ENCODE data around the gene KLF16.

The KLF16 gene

GRCh38 chr19:1855040-1855827 lies 8.1 kb downstream of the KLF16 start:
- DNase-seq (ENCODE audit: low read depth in 2 of 2): peak; percentile 72 to 85

- no peak for DNase-seq (ENCODE audit: low read depth in 2 of 2)
Measured at GRCh38 chr19:1854542-1855039, 8.8 kb downstream of the KLF16 start.

GRCh38 chr19:1854039-1854541 lies 9.3 kb downstream of the KLF16 start:
- DNase-seq (ENCODE audit: low read depth in 2 of 2): no peak

GRCh38 chr19:1853295-1854038 lies 9.9 kb downstream of the KLF16 start:
- peak; percentile 72 to 86 for DNase-seq (ENCODE audit: low read depth in 2 of 2)

- DNase-seq (ENCODE audit: low read depth in 2 of 2): no peak
Measured at GRCh38 chr19:1852581-1853128, 10.7 kb downstream of the KLF16 start.

GRCh38 chr19:1851654-1852580 lies 11.5 kb downstream of the KLF16 start:
- no peak for DNase-seq (ENCODE audit: low read depth in 2 of 2)

- DNase-seq (ENCODE audit: low read depth in 2 of 2): no peak
Measured at GRCh38 chr19:1850809-1851653, 12.3 kb downstream of the KLF16 start.

- no peak for DNase-seq (ENCODE audit: low read depth in 2 of 2)
Measured at GRCh38 chr19:1849886-1850398, 13.4 kb downstream of the KLF16 start.

GRCh38 chr19:1849132-1849474 lies 14.3 kb downstream of the KLF16 start:
- no peak for DNase-seq (ENCODE audit: low read depth in 2 of 2)

GRCh38 chr19:1848399-1849131 lies 14.8 kb downstream of the KLF16 start, which contains the start of gene REXO1:
REXO1 (minus strand) TSS chr19:1848483; CDS start chr19:1848358, 125 bp downstream.
- peak; percentile 93 to 96 for DNase-seq (ENCODE audit: low read depth in 2 of 2)

- DNase-seq (ENCODE audit: low read depth in 2 of 2): no peak
Measured at GRCh38 chr19:1847684-1848398, 15.5 kb downstream of the KLF16 start.

- no peak for DNase-seq (ENCODE audit: low read depth in 2 of 2)
Measured at GRCh38 chr19:1847348-1847683, 16.1 kb downstream of the KLF16 start.

- no peak for DNase-seq (ENCODE audit: low read depth in 2 of 2)
Measured at GRCh38 chr19:1846517-1847204, 16.7 kb downstream of the KLF16 start.

- DNase-seq (ENCODE audit: low read depth in 2 of 2): no peak
Measured at GRCh38 chr19:1845642-1846041, 17.7 kb downstream of the KLF16 start.

GRCh38 chr19:1845125-1845515 lies 18.3 kb downstream of the KLF16 start:
- no peak for DNase-seq (ENCODE audit: low read depth in 2 of 2)

GRCh38 chr19:1844513-1845124 lies 18.8 kb downstream of the KLF16 start:
- no peak for DNase-seq (ENCODE audit: low read depth in 2 of 2)

GRCh38 chr19:1843646-1844394 lies 19.6 kb downstream of the KLF16 start:
- DNase-seq (ENCODE audit: low read depth in 2 of 2): no peak
